Stimulated activated CD4-positive, alpha-beta T cell treated with anti-CD3 and anti-CD28 coated beads, Interleukin-2, amount 100 ng/mL, for 4 hours (primary cell): ENCODE measurements around the gene ASL.
"Not testable (repeated sequence)": the region's sequence is repeated elsewhere in the genome, so short reads cannot be mapped to it uniquely, and the experiment has no call there.

Experiments used
- DNase-seq: peaks from one replicate; pipeline ENCODE4 v3.0.0-alpha.2; 2020; ENCODE audit warnings: low read depth

ASL gene

DNA sequence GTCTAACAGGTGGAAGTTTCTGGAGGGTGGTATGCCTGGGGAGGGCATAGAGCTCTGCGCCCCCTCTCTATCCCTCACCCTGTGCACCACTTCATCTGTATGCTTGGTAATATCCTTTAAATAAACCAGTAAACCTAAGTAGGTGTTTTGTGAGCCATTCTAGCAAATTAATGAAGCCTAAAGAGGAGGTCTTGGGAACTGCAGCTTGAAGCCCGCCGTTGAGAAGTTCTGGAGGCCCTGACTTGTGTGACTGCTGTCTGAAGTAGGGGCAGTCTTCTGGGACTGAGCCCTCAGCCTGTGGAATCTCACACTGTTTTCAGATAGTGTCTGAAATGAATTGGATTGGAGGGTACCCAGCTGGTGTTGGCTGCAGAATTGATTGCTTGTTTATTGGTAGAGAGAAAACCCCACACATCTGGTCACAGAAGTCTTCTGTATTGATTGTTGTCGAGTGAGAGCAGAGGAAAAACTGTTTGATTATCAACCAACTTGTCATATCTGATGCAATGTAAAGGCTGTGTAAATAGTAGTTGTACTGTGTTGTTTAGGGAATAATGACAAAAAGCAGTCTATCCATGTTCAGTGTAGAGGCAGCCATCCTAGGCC is 43.7 kb downstream of the ASL start:
- no peak for DNase-seq

DNA sequence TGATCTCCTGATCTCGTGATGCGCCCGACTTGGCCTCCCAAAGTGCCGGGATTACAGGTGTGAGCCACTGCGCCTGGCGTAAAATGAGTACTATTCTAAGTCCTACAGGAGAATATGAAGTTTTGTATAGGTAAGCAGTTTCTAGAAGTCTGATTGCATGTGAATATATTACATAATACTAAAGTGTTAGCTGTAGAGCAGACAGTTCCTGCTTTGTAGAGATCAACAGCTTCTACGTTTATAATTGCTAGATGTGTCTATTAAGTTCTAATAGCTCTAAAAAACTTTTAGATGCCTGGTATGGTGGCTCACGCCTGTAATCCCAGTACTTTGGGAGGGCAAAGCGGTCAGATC is 47.5 kb downstream of the ASL start:
- DNase-seq: no peak

GRCh38 chr7:66124569-66124861 is 48.9 kb downstream of the ASL start:
- DNase-seq: not testable (repeated sequence)

- DNase-seq: no peak
These were observed 49.6 kb downstream of the ASL start for GRCh38 chr7:66125052-66125694.

DNA sequence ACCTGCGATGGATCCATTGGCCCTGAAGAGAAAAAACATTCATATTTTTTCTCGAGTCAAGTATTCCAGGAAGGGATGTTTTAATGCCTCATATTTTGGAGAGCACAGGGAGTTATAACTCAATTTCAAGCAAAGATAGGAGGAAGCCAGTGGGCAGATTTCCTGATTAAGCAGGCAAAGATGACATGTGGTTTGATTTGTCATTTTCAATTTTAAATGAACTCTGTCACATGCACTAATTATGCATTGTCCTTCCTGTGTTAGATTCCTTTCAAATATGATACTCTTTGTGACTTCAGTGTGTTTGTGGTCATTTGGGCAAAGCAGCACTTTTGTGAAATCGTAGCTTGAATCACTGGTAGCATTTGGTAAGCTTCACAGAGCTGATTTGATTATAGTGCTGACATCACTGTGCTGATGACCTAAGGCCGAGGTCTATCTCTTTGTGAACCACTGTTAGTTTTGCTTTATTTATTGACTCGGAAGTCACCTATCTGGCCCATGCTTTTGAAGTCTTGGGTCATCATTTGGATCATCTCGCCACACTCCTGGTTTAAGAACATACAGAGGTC is 50.2 kb downstream of the ASL start:
- not testable (repeated sequence) for DNase-seq

GRCh38 chr7:66127172-66127571 is 51.6 kb downstream of the ASL start:
- DNase-seq: not testable (repeated sequence)

DNA sequence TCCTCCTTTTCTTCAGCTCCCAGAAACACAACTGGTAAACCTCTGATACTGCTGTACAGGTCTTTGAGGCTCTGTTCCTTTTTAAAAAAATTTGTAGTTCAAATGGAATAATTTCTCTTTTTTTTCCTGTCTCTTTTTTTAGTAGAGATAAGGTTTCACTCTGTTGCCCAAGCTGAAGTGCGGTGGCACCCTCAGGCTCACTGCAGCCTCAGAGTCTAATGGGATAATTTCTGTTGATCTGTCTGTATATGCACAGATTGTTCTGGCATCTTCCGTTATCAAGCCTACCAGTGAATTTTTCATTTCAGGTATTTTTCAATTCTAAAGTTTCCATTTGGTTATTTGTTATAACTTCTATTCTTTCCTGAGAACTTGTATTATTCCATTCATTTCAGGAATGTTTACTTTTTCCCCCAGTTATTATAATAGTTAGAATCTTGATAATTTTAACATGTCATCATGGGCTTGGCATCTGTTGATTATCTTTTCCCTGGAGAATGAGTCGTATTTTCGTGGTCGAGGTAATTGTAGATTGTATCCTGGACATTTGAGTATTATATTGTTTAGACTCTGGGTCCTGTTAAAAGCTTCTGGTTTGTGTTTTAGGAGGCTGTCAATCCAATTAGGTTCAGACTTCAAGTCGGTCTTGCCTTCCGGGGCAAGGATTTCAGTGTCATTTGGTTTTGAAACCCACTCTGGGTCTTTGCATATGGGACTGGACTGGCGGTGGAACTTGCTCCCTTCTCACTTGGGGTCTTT is 63.6 kb downstream of the ASL start:
- no peak for DNase-seq

DNA sequence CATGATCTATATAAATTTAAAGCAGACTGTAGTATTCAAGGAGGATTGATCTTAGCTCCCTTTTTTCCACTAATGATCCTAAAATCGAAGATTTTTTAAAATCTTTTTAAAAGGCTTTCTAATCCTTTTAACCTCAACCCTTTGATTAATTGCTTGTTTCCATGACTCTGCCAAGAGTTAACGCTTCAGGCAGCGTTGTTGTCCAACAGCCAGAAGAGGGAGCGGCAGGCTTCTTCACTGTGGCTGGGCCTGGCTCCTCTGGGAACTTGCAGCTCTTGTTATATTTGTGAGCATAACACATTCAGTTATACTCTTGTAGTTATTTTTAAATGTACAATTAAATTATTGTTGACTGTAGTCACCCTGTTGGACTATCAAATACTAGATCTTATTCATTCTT is 65.3 kb downstream of the ASL start:
- DNase-seq: no peak

- no peak for DNase-seq
These were observed 66.7 kb downstream of the ASL start for GRCh38 chr7:66142334-66142733.

GRCh38 chr7:66142996-66143395 is 67.4 kb downstream of the ASL start:
- DNase-seq: no peak
